Upper lobe of left lung (tissue), 4 donors: ENCODE results near the gene CDK11B.
"Not testable (repeated sequence)": the region's sequence is repeated elsewhere in the genome, so short reads cannot be mapped to it uniquely, and the experiment has no call there.

Source experiments
- CTCF ChIP-seq, 6 experiments: fragments of 450-650 bp in 4 of 6; fragments of 200-600 bp in 2 of 6; sonication (generic) in 2 of 6; IDR thresholded peaks; one replicate each; pipeline ENCODE4 v1.5.1; 2016 to 2019; ENCODE audit warnings: antibody characterized with exemption in 6 of 6
- POLR2A ChIP-seq, 4 donors: fragments of 450-650 bp; IDR thresholded peaks; one replicate each; pipeline ENCODE4 v1.5.1; 2016 to 2017; ENCODE audit warnings: antibody characterized with exemption in 4 of 4, mild to moderate bottlenecking in 2 of 4
- POLR2AphosphoS5 ChIP-seq, 2 donors: sonication (generic); formaldehyde crosslinking; IDR thresholded peaks; one replicate each; pipeline ENCODE4 v1.5.1; 2017; ENCODE audit warnings: antibody characterized with exemption in 2 of 2

GRCh38 chr1:1700557-1700956 is 41.8 kb upstream of the CDK11B start:
- TF ChIP-seq CTCF, POLR2A, POLR2AphosphoS5 (IDR thresholded peaks at IDR 0.05): not testable (repeated sequence)
